Neural cell (in vitro differentiated cells): ENCODE measurements around the gene NR1D1. TPM values are rescaled to one million over a fixed set of nuclear protein-coding genes. Genes with fewer than 3 reads are reported as not detected.

Source experiments
- H2AFZ ChIP-seq: fragments of 200-600, 300-800 bp; sonication (generic), shearing (Covaris generic); 2 replicates; pipeline ENCODE4 v1.6.0; 2014; ENCODE audit warnings: low read depth, mild to moderate bottlenecking, antibody characterized with exemption, low read length, moderate library complexity
- H3F3A ChIP-seq: fragments of 200-600 bp; shearing (Covaris generic); 2 replicates; pipeline ENCODE4 v1.6.1; 2016; ENCODE audit warnings: mild to moderate bottlenecking, moderate library complexity, mixed read lengths, antibody characterized with exemption, low read length; ENCODE audit not compliant: insufficient read depth, poor library complexity, severe bottlenecking
- H3K27ac ChIP-seq: fragments of 200-600, 300-800 bp; sonication (generic), shearing (Covaris generic); 2 replicates; pipeline ENCODE4 v1.5.1; 2014; ENCODE audit warnings: mild to moderate bottlenecking, low read length, moderate library complexity
- H3K27me3 ChIP-seq: fragments of 300-800, 200-600 bp; sonication (generic), shearing (Covaris generic); 2 replicates; pipeline ENCODE4 v1.6.0; 2014; ENCODE audit warnings: mild to moderate bottlenecking, low read depth, low read length, moderate library complexity; ENCODE audit not compliant: insufficient read depth
- H3K36me3 ChIP-seq: fragments of 300-800, 200-600 bp; sonication (generic), shearing (Covaris generic); 2 replicates; pipeline ENCODE4 v1.5.1; 2014; ENCODE audit warnings: mild to moderate bottlenecking, antibody characterized with exemption, low read length, moderate library complexity; ENCODE audit not compliant: insufficient read depth
- H3K4me2 ChIP-seq: fragments of 300-800, 200-600 bp; sonication (generic), shearing (Covaris generic); 2 replicates; pipeline ENCODE4 v1.6.0; 2014; ENCODE audit warnings: mild to moderate bottlenecking, low read length
- H3K4me3 ChIP-seq: fragments of 300-800, 200-600 bp; sonication (generic), shearing (Covaris generic); 2 replicates; pipeline ENCODE4 v1.5.1; 2014; ENCODE audit warnings: mild to moderate bottlenecking, low read length, moderate library complexity
- H3K79me2 ChIP-seq: fragments of 200-600 bp; shearing (Covaris generic); replicated peaks from 2 replicates; pipeline ENCODE4 v1.6.0; 2014; ENCODE audit warnings: mild to moderate bottlenecking, low read length, moderate library complexity; ENCODE audit not compliant: insufficient read depth
- H3K9ac ChIP-seq: fragments of 300-800, 200-600 bp; sonication (generic), shearing (Covaris generic); 2 replicates; pipeline ENCODE4 v1.6.1; 2016; ENCODE audit warnings: mild to moderate bottlenecking, low read length, mixed read lengths
- H3K9me2 ChIP-seq: fragments of 200-600 bp; shearing (Covaris generic); 2 replicates; pipeline ENCODE4 v1.6.1; 2016; ENCODE audit warnings: mild to moderate bottlenecking, low read length, mixed read lengths; ENCODE audit not compliant: insufficient read depth
- H3K9me3 ChIP-seq: fragments of 200-600, 300-800 bp; sonication (generic), shearing (Covaris generic); 2 replicates; pipeline ENCODE4 v1.6.1; 2016; ENCODE audit warnings: mild to moderate bottlenecking, mixed run types, low read length, moderate library complexity, mixed read lengths
- H4K20me1 ChIP-seq: fragments of 200-600 bp; shearing (Covaris generic); 2 replicates; pipeline ENCODE4 v1.6.1; 2016; ENCODE audit warnings: mild to moderate bottlenecking, mixed run types; ENCODE audit not compliant: insufficient read depth
- EP300 ChIP-seq: fragments of 450-650 bp; conservative IDR thresholded peaks from 2 replicates; pipeline ENCODE4 v1.6.1; 2014; ENCODE audit warnings: antibody characterized with exemption, mild to moderate bottlenecking, moderate library complexity; ENCODE audit not compliant: poor library complexity, severe bottlenecking
- EZH2 ChIP-seq: fragments of 200-600, 300-800 bp; shearing (Covaris generic), sonication (generic); IDR thresholded peaks from 2 replicates; pipeline ENCODE4 v1.6.1; 2014; ENCODE audit warnings: antibody characterized with exemption, low read length, borderline replicate concordance, mild to moderate bottlenecking; ENCODE audit not compliant: insufficient read depth, poor library complexity, severe bottlenecking
- MXI1 ChIP-seq: fragments of 450-650 bp; conservative IDR thresholded peaks from 2 replicates; pipeline ENCODE4 v1.6.1; 2014; ENCODE audit warnings: antibody characterized with exemption, mild to moderate bottlenecking; ENCODE audit not compliant: poor library complexity, severe bottlenecking
- POLR2AphosphoS5 ChIP-seq: IDR thresholded peaks from 2 replicates; pipeline ENCODE4 v1.6.1; 2012
- RAD21 ChIP-seq: fragments of 450-650 bp; conservative IDR thresholded peaks from 2 replicates; pipeline ENCODE4 v1.6.1; 2014; ENCODE audit warnings: antibody characterized with exemption, mild to moderate bottlenecking, moderate library complexity
- SMC3 ChIP-seq: fragments of 450-650 bp; conservative IDR thresholded peaks from 2 replicates; pipeline ENCODE4 v1.6.1; 2014; ENCODE audit warnings: antibody characterized with exemption, mild to moderate bottlenecking, moderate library complexity; ENCODE audit not compliant: poor library complexity
- TAF1 ChIP-seq: IDR thresholded peaks from 2 replicates; pipeline ENCODE4 v1.6.1; 2012; ENCODE audit warnings: low read depth
- polyA plus RNA-seq: library from polyadenylated mRNA; depleted of rRNA; stranded (reverse); fragments of >200 nt; gene quantifications from 2 replicates; pipeline ENCODE4 v1.2.3, GENCODE V29; 2014
- TF ChIP-seq, protein P1 (sequence below): fragments of 450-650 bp; IDR thresholded peaks from 2 replicates; pipeline ENCODE4 v1.5.1; 2014; ENCODE audit warnings: antibody characterized with exemption, mild to moderate bottlenecking, moderate library complexity; ENCODE audit not compliant: poor library complexity, severe bottlenecking
- TF ChIP-seq, protein P2 (sequence below): IDR thresholded peaks from 2 replicates; pipeline ENCODE4 v1.6.1; 2012; ENCODE audit warnings: borderline replicate concordance

The NR1D1 gene
- polyA plus RNA-seq, 1 donor from 2014 or later: 0.73 TPM

DNA sequence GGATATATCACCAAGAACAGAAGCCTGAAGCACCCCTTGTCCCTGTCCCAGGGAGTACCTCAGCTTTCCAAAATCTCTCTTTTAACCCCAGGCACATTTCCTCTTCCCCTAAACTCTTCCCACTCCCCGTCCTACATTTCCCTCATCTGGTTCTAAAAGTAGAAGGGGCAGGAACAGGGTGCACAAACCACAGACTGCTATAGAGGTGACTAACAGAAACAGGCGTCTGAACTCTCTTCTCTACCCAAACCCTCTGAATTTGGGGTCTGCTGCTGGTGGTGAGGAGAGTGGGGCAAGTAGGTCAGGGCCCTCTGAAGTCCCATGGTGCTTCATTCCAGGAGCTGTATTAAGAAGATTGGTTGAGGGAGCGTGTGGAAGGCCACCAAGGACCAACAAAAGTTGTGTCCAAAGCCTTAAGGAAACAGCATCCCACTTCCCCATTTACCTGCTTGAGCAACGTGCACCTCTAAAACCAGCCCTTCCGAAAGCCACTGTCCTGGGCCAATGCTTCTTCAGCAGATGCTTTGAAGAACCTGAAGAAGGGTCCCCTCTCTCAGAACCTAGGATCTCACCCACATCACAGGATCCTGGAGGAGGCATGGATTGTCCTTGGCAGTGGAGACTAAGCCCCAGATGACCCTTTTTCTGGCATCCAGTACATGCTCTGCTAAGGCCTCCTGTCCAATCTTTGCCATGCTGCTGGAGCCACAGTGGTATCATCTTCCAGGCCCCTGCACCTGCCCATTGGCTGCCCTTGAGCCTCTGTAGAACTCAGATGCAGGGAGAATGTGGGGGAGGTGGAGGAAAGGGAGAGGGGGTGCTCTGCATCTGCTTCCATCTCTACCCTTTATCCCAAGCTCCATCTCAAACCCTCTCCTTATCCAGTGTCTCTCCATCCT, 5.7 kb upstream of the NR1D1 start:
- H4K20me1 ChIP-seq: no peaks in the 10 kb centered on the region
- no peak overlapping the region for H3K27ac ChIP-seq
- H3K9me2 ChIP-seq: no peaks in the 10 kb centered on the region
- no peak overlapping the region for H3K4me2 ChIP-seq
- no peak overlapping the region for H2AFZ ChIP-seq
- H3K27me3 ChIP-seq: no peaks in the 10 kb centered on the region
- H3F3A ChIP-seq: no peaks in the 10 kb centered on the region
- H3K79me2 ChIP-seq: no peaks in the 10 kb centered on the region
- TF ChIP-seq POLR2AphosphoS5 (no peak), RAD21 (no peak), EZH2 (no peak), TAF1 (no peak), SMC3 (no peak), EP300 (no peak), MXI1 (no peak)
- TF ChIP-seq, protein P1, sequence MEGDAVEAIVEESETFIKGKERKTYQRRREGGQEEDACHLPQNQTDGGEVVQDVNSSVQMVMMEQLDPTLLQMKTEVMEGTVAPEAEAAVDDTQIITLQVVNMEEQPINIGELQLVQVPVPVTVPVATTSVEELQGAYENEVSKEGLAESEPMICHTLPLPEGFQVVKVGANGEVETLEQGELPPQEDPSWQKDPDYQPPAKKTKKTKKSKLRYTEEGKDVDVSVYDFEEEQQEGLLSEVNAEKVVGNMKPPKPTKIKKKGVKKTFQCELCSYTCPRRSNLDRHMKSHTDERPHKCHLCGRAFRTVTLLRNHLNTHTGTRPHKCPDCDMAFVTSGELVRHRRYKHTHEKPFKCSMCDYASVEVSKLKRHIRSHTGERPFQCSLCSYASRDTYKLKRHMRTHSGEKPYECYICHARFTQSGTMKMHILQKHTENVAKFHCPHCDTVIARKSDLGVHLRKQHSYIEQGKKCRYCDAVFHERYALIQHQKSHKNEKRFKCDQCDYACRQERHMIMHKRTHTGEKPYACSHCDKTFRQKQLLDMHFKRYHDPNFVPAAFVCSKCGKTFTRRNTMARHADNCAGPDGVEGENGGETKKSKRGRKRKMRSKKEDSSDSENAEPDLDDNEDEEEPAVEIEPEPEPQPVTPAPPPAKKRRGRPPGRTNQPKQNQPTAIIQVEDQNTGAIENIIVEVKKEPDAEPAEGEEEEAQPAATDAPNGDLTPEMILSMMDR: no peak
- TF ChIP-seq, protein P2, sequence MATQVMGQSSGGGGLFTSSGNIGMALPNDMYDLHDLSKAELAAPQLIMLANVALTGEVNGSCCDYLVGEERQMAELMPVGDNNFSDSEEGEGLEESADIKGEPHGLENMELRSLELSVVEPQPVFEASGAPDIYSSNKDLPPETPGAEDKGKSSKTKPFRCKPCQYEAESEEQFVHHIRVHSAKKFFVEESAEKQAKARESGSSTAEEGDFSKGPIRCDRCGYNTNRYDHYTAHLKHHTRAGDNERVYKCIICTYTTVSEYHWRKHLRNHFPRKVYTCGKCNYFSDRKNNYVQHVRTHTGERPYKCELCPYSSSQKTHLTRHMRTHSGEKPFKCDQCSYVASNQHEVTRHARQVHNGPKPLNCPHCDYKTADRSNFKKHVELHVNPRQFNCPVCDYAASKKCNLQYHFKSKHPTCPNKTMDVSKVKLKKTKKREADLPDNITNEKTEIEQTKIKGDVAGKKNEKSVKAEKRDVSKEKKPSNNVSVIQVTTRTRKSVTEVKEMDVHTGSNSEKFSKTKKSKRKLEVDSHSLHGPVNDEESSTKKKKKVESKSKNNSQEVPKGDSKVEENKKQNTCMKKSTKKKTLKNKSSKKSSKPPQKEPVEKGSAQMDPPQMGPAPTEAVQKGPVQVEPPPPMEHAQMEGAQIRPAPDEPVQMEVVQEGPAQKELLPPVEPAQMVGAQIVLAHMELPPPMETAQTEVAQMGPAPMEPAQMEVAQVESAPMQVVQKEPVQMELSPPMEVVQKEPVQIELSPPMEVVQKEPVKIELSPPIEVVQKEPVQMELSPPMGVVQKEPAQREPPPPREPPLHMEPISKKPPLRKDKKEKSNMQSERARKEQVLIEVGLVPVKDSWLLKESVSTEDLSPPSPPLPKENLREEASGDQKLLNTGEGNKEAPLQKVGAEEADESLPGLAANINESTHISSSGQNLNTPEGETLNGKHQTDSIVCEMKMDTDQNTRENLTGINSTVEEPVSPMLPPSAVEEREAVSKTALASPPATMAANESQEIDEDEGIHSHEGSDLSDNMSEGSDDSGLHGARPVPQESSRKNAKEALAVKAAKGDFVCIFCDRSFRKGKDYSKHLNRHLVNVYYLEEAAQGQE: no peak
- no peaks in the 10 kb centered on the region for H3K9me3 ChIP-seq
- no peak overlapping the region for H3K4me3 ChIP-seq
- H3K9ac ChIP-seq: no peak overlapping the region
- H3K36me3 ChIP-seq: no peaks in the 10 kb centered on the region

DNA sequence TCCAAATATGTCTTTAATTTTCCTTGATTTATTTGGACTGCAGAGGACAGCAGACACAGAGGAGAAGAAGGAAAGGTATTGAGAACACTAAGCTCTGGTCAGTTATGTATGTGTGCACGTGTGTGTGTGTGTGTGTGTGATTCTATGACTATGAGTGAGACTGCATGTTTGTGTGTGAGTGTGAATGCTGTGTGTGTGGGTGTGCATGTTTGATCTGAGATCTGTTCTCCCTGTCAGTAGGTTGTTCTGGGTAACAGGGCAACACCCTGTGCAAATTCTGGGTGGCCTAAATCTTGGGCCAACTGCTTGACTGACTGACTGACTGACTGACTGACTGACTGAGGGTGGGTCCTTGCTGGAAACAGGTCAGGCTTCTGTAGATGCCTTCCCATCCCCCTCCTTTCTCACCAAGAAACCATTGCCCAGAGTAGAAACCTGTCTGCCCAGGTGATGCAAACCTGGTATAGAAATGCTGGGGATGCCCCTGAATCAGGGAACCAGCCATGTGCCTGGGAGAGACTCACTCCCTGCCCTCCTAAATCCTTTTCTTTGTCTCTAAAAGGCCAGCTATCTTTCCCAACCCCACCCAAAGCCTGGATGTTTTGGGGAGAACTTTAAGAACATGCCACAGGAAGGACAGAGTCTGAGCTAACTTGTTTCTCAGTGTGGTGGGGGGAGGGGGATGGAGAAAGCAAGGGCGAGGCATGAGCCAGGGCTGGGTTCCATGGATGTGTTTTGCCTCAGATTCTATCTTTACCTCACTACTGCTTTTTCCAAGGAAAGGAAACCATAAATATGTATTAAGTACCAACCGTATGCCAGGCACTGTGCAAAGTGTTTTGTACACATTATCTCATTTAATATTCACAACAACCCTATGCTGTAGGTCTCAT, 4.5 kb upstream of the NR1D1 start:
- H3K27me3 ChIP-seq: no peaks in the 10 kb centered on the region
- no peaks in the 10 kb centered on the region for H3K79me2 ChIP-seq
- H3K9me3 ChIP-seq: no peaks in the 10 kb centered on the region
- no peak overlapping the region for H3K9ac ChIP-seq
- no peaks in the 10 kb centered on the region for H3K36me3 ChIP-seq
- no peak overlapping the region for H3K4me2 ChIP-seq
- H4K20me1 ChIP-seq: no peaks in the 10 kb centered on the region
- no peak overlapping the region for H2AFZ ChIP-seq
- no peak overlapping the region for H3K27ac ChIP-seq
- H3K4me3 ChIP-seq: no peak overlapping the region
- TF ChIP-seq MXI1 (no peak), RAD21 (no peak), TAF1 (no peak), POLR2AphosphoS5 (no peak)
- TF ChIP-seq, protein P1: no peak
- TF ChIP-seq, protein P2: no peak
- H3K9me2 ChIP-seq: no peaks in the 10 kb centered on the region
- H3F3A ChIP-seq: no peaks in the 10 kb centered on the region
